MM.1S (cell line): ENCODE results near the gene BMF.

Experiments
- DNase-seq: peaks from one replicate; pipeline ENCODE4 v3.0.0-alpha.2; 2015
- H2AFZ ChIP-seq: fragments of 300-600 bp; sonication (generic); 2 replicates; pipeline ENCODE4 v1.6.0; 2016; ENCODE audit warnings: antibody characterized with exemption, low read length
- H3F3A ChIP-seq: fragments of 300-600 bp; sonication (generic); 2 replicates; pipeline ENCODE4 v1.6.1; 2016; ENCODE audit warnings: mild to moderate bottlenecking, antibody characterized with exemption, low read length, moderate library complexity, mixed read lengths; ENCODE audit not compliant: insufficient read depth
- H3K27ac ChIP-seq: fragments of 300-600 bp; sonication (generic); 2 replicates; pipeline ENCODE4 v1.5.1; 2016; ENCODE audit warnings: mild to moderate bottlenecking, low read length
- H3K27me3 ChIP-seq: fragments of 300-600 bp; sonication (generic); replicated peaks from 2 replicates; pipeline ENCODE4 v1.6.0; 2016; ENCODE audit warnings: low read length; ENCODE audit not compliant: insufficient read depth
- H3K36me3 ChIP-seq: fragments of 300-600 bp; sonication (generic); replicated peaks from 2 replicates; pipeline ENCODE4 v1.6.1; 2016; ENCODE audit warnings: mild to moderate bottlenecking, low read length, mixed read lengths; ENCODE audit not compliant: insufficient read depth
- H3K4me1 ChIP-seq: fragments of 300-600 bp; sonication (generic); 2 replicates; pipeline ENCODE4 v1.6.1; 2016; ENCODE audit warnings: low read length, mixed read lengths
- H3K4me2 ChIP-seq: fragments of 300-600 bp; sonication (generic); 2 replicates; pipeline ENCODE4 v1.6.0; 2016; ENCODE audit warnings: low read depth, low read length
- H3K4me3 ChIP-seq: fragments of 300-600 bp; sonication (generic); 2 replicates; pipeline ENCODE4 v1.5.1; 2016; ENCODE audit warnings: low read length, mixed read lengths
- H3K79me2 ChIP-seq: fragments of 300-600 bp; sonication (generic); 2 replicates; pipeline ENCODE4 v1.6.1; 2016; ENCODE audit warnings: mixed run types, low read length, mixed read lengths
- H3K9ac ChIP-seq: fragments of 300-600 bp; sonication (generic); 2 replicates; pipeline ENCODE4 v1.6.1; 2016; ENCODE audit warnings: low read length, mixed read lengths
- H3K9me2 ChIP-seq: fragments of 300-600 bp; sonication (generic); replicated peaks from 2 replicates; pipeline ENCODE4 v1.6.1; 2016; ENCODE audit warnings: mild to moderate bottlenecking, low read length, mixed read lengths; ENCODE audit not compliant: insufficient read depth
- H3K9me3 ChIP-seq: fragments of 300-600 bp; sonication (generic); replicated peaks from 2 replicates; pipeline ENCODE4 v1.6.1; 2016; ENCODE audit warnings: mild to moderate bottlenecking, low read length, mixed read lengths; ENCODE audit not compliant: insufficient read depth
- H4K20me1 ChIP-seq: fragments of 300-600 bp; sonication (generic); 2 replicates; pipeline ENCODE4 v1.6.1; 2016; ENCODE audit warnings: mild to moderate bottlenecking, low read length, moderate library complexity, mixed read lengths; ENCODE audit not compliant: insufficient read depth
- EZH2 ChIP-seq: fragments of 300-600 bp; sonication (generic); optimal IDR thresholded peaks from 2 replicates; pipeline ENCODE3; 2017; ENCODE audit warnings: low read depth, mild to moderate bottlenecking, antibody characterized with exemption, low read length, mixed read lengths
- EZH2phosphoT487 ChIP-seq: fragments of 300-600 bp; sonication (generic); IDR thresholded peaks from 2 replicates; pipeline ENCODE4 v1.6.1; 2018; ENCODE audit warnings: antibody characterized with exemption, low read length
- TF ChIP-seq, protein P1 (sequence below): fragments of 300-600 bp; sonication (generic); IDR thresholded peaks from 2 replicates; pipeline ENCODE4 v1.5.1; 2016; ENCODE audit warnings: antibody characterized with exemption, low read length, mixed read lengths

Gene BMF

DNA sequence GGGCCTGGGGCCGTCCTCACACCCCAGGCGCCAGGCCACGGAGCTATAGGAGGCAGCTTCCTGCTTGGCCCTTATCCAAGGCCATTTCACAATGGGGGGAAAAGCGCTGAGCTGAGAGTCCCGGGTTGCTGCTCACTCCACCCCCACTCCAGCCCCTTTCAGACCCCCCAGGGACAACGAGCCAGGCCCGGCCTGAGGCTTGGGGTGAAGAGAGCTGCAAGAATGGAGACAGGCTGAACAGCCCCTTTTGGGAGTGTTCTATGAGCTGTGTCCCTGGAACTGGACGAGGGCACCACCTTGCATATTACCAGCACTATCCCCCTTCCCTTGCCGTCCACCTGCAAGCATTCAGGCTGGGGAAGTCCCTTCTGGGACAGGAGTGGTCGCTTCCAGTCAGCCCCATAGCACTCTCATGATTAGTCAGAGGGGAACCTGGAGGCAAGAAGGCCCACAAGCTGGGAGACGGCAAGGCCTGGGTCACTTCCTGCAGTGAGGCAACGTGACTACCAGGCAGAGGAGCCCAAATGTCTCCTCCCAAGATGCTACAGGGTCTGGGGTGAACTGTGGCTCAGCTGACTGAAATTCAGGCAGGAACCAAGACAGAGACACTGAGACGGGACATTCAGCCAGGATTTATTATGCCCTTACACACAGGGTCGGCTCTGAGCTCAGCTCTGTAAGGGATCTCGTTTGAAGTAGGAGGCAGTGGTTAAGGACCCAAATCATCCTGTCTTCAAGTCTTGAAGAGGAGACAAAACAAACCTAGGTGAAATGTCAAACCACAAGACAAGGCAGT is 61.1 kb downstream of the BMF start:
- Histone ChIP-seq H3K4me3 (no peak overlapping the region), H4K20me1 (no peaks in the 10 kb centered on the region), H3K9ac (0 out of 2 replicates have a peak overlapping the region, but pooled peaks have one; percentile 3), H3K79me2 (no peaks in the 10 kb centered on the region), H3K4me2 (no peak overlapping the region; the same call in 1 of the 2 replicates), H3K9me2 (no peaks in the 10 kb centered on the region), H2AFZ (peak overlapping the region; percentile 1; the same call in 1 of the 2 replicates), H3K36me3 (no peaks in the 10 kb centered on the region), H3F3A (0 out of 2 replicates have a peak, but pooled peaks cover 5% of the 10 kb centered on the region), H3K4me1 (peaks cover 43% of the 10 kb centered on the region), H3K9me3 (no peaks in the 10 kb centered on the region), H3K27me3 (no peaks in the 10 kb centered on the region), H3K27ac (peak overlapping the region; percentile 39; the same call in 1 of the 2 replicates)
- no peak for TF ChIP-seq EZH2
- TF ChIP-seq, protein P1, sequence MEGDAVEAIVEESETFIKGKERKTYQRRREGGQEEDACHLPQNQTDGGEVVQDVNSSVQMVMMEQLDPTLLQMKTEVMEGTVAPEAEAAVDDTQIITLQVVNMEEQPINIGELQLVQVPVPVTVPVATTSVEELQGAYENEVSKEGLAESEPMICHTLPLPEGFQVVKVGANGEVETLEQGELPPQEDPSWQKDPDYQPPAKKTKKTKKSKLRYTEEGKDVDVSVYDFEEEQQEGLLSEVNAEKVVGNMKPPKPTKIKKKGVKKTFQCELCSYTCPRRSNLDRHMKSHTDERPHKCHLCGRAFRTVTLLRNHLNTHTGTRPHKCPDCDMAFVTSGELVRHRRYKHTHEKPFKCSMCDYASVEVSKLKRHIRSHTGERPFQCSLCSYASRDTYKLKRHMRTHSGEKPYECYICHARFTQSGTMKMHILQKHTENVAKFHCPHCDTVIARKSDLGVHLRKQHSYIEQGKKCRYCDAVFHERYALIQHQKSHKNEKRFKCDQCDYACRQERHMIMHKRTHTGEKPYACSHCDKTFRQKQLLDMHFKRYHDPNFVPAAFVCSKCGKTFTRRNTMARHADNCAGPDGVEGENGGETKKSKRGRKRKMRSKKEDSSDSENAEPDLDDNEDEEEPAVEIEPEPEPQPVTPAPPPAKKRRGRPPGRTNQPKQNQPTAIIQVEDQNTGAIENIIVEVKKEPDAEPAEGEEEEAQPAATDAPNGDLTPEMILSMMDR: no peak
- TF ChIP-seq EZH2phosphoT487: no peak
- DNase-seq: peak; percentile 63

- H3K9ac ChIP-seq: no peak overlapping the region
- no peaks in the 10 kb centered on the region for H3K9me2 ChIP-seq
- peaks cover 43% of the 10 kb centered on the region for H3K4me1 ChIP-seq
- H2AFZ ChIP-seq: no peak overlapping the region
- no peak overlapping the region for H3K4me2 ChIP-seq
- no peaks in the 10 kb centered on the region for H3K27me3 ChIP-seq
- H3K9me3 ChIP-seq: no peaks in the 10 kb centered on the region
- H3K36me3 ChIP-seq: no peaks in the 10 kb centered on the region
- H3K27ac ChIP-seq: no peak overlapping the region; the same call in 1 of the 2 replicates
- H3K79me2 ChIP-seq: no peaks in the 10 kb centered on the region
- 0 out of 2 replicates have a peak, but pooled peaks cover 5% of the 10 kb centered on the region for H3F3A ChIP-seq
- TF ChIP-seq EZH2: no peak
- no peak for TF ChIP-seq EZH2phosphoT487
- TF ChIP-seq, protein P1: no peak
- DNase-seq: no peak
- no peaks in the 10 kb centered on the region for H4K20me1 ChIP-seq
- no peak overlapping the region for H3K4me3 ChIP-seq
Observed at GRCh38 chr15:40046721-40047414, 61.8 kb downstream of the BMF start.

DNA sequence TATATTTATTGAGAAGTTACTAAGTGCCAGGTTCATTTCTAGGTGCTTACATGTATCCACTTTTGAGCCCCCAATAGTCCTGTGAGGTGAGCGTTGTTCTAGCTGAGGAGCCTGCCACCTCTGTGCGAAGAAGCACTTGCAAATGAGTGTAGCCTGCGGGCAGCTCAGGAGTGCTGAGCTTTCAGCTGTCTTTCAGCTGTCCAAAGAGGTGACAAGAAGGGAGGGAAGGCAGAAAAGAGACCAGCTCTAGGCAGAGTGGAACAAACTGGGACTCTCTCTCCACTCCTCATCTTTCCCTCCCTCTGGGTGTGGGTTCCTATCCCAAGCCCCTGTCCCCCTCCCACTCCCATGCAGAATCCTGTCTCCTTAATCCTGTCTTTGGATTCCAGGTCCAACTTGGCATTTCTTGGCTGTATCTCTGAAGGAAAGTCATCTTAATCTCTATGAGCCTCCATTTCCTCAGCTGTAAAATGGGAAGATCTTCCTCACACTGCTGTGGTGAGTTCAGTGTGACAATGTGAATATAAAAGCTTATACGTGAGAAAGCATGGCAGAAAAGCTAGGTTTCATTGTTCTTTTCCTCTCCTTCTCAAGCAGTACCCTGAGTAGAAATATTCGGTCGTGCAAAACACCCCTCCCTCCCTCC is 63.0 kb downstream of the BMF start:
- Histone ChIP-seq H3F3A (0 out of 2 replicates have a peak, but pooled peaks cover 5% of the 10 kb centered on the region), H2AFZ (peak overlapping the region; percentile 49), H3K79me2 (no peaks in the 10 kb centered on the region), H3K4me2 (peak overlapping the region; percentile 72; the same call in 1 of the 2 replicates), H3K4me3 (no peak overlapping the region), H3K27ac (no peak overlapping the region; the same call in 1 of the 2 replicates), H3K27me3 (no peaks in the 10 kb centered on the region), H3K9me3 (no peaks in the 10 kb centered on the region), H3K36me3 (no peaks in the 10 kb centered on the region), H4K20me1 (no peaks in the 10 kb centered on the region), H3K4me1 (peaks cover 43% of the 10 kb centered on the region), H3K9me2 (no peaks in the 10 kb centered on the region), H3K9ac (peak overlapping the region; percentile 26; the same call in 1 of the 2 replicates)
- TF ChIP-seq EZH2 (no peak), EZH2phosphoT487 (no peak)
- TF ChIP-seq, protein P1: no peak
- peak; percentile 46 for DNase-seq
